ENCODE measurements around the gene SIK1. TPM values are rescaled to one million over a fixed set of nuclear protein-coding genes. Genes with fewer than 3 reads are reported as not detected.
"Not testable (repeated sequence)": the region's sequence is repeated elsewhere in the genome, so short reads cannot be mapped to it uniquely, and the experiment has no call there.

Gene SIK1
- total RNA-seq, result 0.47 TPM

- not testable (repeated sequence) for DNase-seq
These were observed at the start of gene SIK1 for GRCh38 chr21:43426404-43427241. Gene SIK1 (minus strand): TSS chr21:43427131. CDS start chr21:43426178, 953 bp downstream.

GRCh38 chr21:43471597-43472242 is 44.8 kb upstream of the SIK1 start:
- not testable (repeated sequence) for DNase-seq

GRCh38 chr21:43469719-43470458 is 43.0 kb upstream of the SIK1 start:
- not testable (repeated sequence) for DNase-seq

- DNase-seq, result no peak
These were observed 40.9 kb upstream of the SIK1 start for GRCh38 chr21:43467785-43468184.

GRCh38 chr21:43465159-43465558 is 38.2 kb upstream of the SIK1 start:
- DNase-seq, result not testable (repeated sequence)

GRCh38 chr21:43463498-43464261 is 36.7 kb upstream of the SIK1 start:
- not testable (repeated sequence) for DNase-seq

GRCh38 chr21:43462932-43463331 is 36.0 kb upstream of the SIK1 start:
- not testable (repeated sequence) for DNase-seq

GRCh38 chr21:43460475-43460874 is 33.5 kb upstream of the SIK1 start:
- not testable (repeated sequence) for DNase-seq

- not testable (repeated sequence) for DNase-seq
These were observed 32.1 kb upstream of the SIK1 start for GRCh38 chr21:43458995-43459394.

- DNase-seq, result not testable (repeated sequence)
These were observed 29.8 kb upstream of the SIK1 start for GRCh38 chr21:43456616-43457314.

- not testable (repeated sequence) for DNase-seq
These were observed 28.8 kb upstream of the SIK1 start for GRCh38 chr21:43455717-43456116.

GRCh38 chr21:43454176-43454575 is 27.2 kb upstream of the SIK1 start:
- not testable (repeated sequence) for DNase-seq

GRCh38 chr21:43451850-43452249 is 24.9 kb upstream of the SIK1 start:
- DNase-seq, result not testable (repeated sequence)

- not testable (repeated sequence) for DNase-seq
These were observed 23.4 kb upstream of the SIK1 start for GRCh38 chr21:43450287-43450686.

- DNase-seq, result not testable (repeated sequence)
These were observed 20.5 kb upstream of the SIK1 start for GRCh38 chr21:43447353-43447977.

- not testable (repeated sequence) for DNase-seq
These were observed 19.5 kb upstream of the SIK1 start for GRCh38 chr21:43446277-43446932.

GRCh38 chr21:43444524-43444923 is 17.6 kb upstream of the SIK1 start:
- not testable (repeated sequence) for DNase-seq

- not testable (repeated sequence) for DNase-seq
These were observed 15.6 kb upstream of the SIK1 start for GRCh38 chr21:43442571-43442970.

GRCh38 chr21:43440835-43441727 is 14.2 kb upstream of the SIK1 start:
- DNase-seq, result not testable (repeated sequence)
